PC-3 (cell line): ENCODE measurements around the gene STK24.

Experiments
- CTCF ChIP-seq: fragments of 300-600 bp; sonication (generic); conservative IDR thresholded peaks from 2 replicates; pipeline ENCODE4 v1.5.1; 2017; ENCODE audit warnings: antibody characterized with exemption, low read depth, mild to moderate bottlenecking, low read length
- EZH2phosphoT487 ChIP-seq: fragments of 300-600 bp; sonication (generic); IDR thresholded peaks from 2 replicates; pipeline ENCODE4 v1.6.1; 2018; ENCODE audit warnings: mild to moderate bottlenecking, antibody characterized with exemption, low read length, borderline replicate concordance

GRCh38 chr13:98599502-98600328 lies 22.8 kb upstream of the STK24 start:
- TF ChIP-seq CTCF (no peak), EZH2phosphoT487 (no peak)
